ENCODE measurements around the gene OR1J4. TPM values are rescaled to one million over a fixed set of nuclear protein-coding genes. Genes with fewer than 3 reads are reported as not detected.
"Not testable (repeated sequence)": the region's sequence is repeated elsewhere in the genome, so short reads cannot be mapped to it uniquely, and the experiment has no call there.

OR1J4 gene
- total and polyA plus RNA-seq, 4 donors, result not detected

- ATAC-seq (ENCODE audit: low FRiP score) (no peak), DNase-seq (no peak)
- Histone ChIP-seq H3K4me3 (ENCODE audit: low read length in 2 of 2) (no peak overlapping the region), H3K4me1 (ENCODE audit: control insufficient read depth in 1 of 2, insufficient read depth in 2 of 2, low read length in 2 of 2) (no peaks in the 10 kb centered on the region), H3K9me3 (ENCODE audit: control insufficient read depth, low read length) (no peaks in the 10 kb centered on the region), H3K27me3 (ENCODE audit: control insufficient read depth in 1 of 2, insufficient read depth in 2 of 2, low read length in 1 of 2) (no peaks in the 10 kb centered on the region), H3K27ac (ENCODE audit: low read depth in 1 of 2, low read length in 2 of 2) (no peak overlapping the region), H3K36me3 (ENCODE audit: control insufficient read depth in 1 of 2, insufficient read depth in 2 of 2, low read length in 1 of 2) (no peaks in the 10 kb centered on the region)
- intact Hi-C loops (cut with DNase I), result no loop called here
- 51 to 56% methylated on average over 2 of the region's 2 CpGs for WGBS, 2 donors
Observed at GRCh38 chr9:122518226-122518625, 715 bp upstream of the OR1J4 start.

- Histone ChIP-seq H3K4me3 (ENCODE audit: low read length in 2 of 2) (no peak overlapping the region), H3K27me3 (ENCODE audit: control insufficient read depth in 1 of 2, insufficient read depth in 2 of 2, low read length in 1 of 2) (no peaks in the 10 kb centered on the region), H3K36me3 (ENCODE audit: control insufficient read depth in 1 of 2, insufficient read depth in 2 of 2, low read length in 1 of 2) (no peaks in the 10 kb centered on the region), H3K27ac (ENCODE audit: low read depth in 1 of 2, low read length in 2 of 2) (no peak overlapping the region), H3K4me1 (ENCODE audit: control insufficient read depth in 1 of 2, insufficient read depth in 2 of 2, low read length in 2 of 2) (no peaks in the 10 kb centered on the region), H3K9me3 (ENCODE audit: control insufficient read depth, low read length) (no peaks in the 10 kb centered on the region)
- ATAC-seq (ENCODE audit: low FRiP score), result no peak
- WGBS, 2 donors, result 86 to 88% methylated on average over 3 of the region's 3 CpGs
- intact Hi-C loops (cut with DNase I), result no loop called here
- no peak for DNase-seq
Observed at GRCh38 chr9:122519376-122519775, 435 bp downstream of the OR1J4 start.

GRCh38 chr9:122526602-122527001, 7.7 kb downstream of the OR1J4 start:
- ATAC-seq (ENCODE audit: low FRiP score) (no peak), DNase-seq (no peak)
- H3K36me3 ChIP-seq (ENCODE audit: control insufficient read depth in 1 of 2, insufficient read depth in 2 of 2, low read length in 1 of 2), result no peaks in the 10 kb centered on the region
- 78 to 81% methylated on average over 10 of the region's 10 CpGs for WGBS, 2 donors
- H3K9me3 ChIP-seq (ENCODE audit: control insufficient read depth, low read length), result peaks cover 3% of the 10 kb centered on the region
- no peak overlapping the region for H3K27ac ChIP-seq (ENCODE audit: low read depth in 1 of 2, low read length in 2 of 2)
- peaks cover 0 to 1% of the 10 kb centered on the region in 2 donors for H3K27me3 ChIP-seq (ENCODE audit: control insufficient read depth in 1 of 2, insufficient read depth in 2 of 2, low read length in 1 of 2)
- no peaks in the 10 kb centered on the region for H3K4me1 ChIP-seq (ENCODE audit: control insufficient read depth in 1 of 2, insufficient read depth in 2 of 2, low read length in 2 of 2)
- no peak overlapping the region for H3K4me3 ChIP-seq (ENCODE audit: low read length in 2 of 2)
- intact Hi-C loops (cut with DNase I), result no loop called here

- Histone ChIP-seq H3K9me3 (ENCODE audit: control insufficient read depth, low read length) (peaks cover 3% of the 10 kb centered on the region), H3K27me3 (ENCODE audit: control insufficient read depth in 1 of 2, insufficient read depth in 2 of 2, low read length in 1 of 2) (peaks cover 0 to 1% of the 10 kb centered on the region in 2 donors), H3K27ac (ENCODE audit: low read depth in 1 of 2, low read length in 2 of 2) (no peak within 1 kb of the TSS), H3K4me3 (ENCODE audit: low read length in 2 of 2) (no peak within 1 kb of the TSS), H3K36me3 (ENCODE audit: control insufficient read depth in 1 of 2, insufficient read depth in 2 of 2, low read length in 1 of 2) (no peaks in the 10 kb centered on the region), H3K4me1 (ENCODE audit: control insufficient read depth in 1 of 2, insufficient read depth in 2 of 2, low read length in 2 of 2) (no peaks in the 10 kb centered on the region)
- ATAC-seq (ENCODE audit: low FRiP score), result no peak
- no peak for DNase-seq
- WGBS, 2 donors, result 89 to 91% methylated on average over 3 of the region's 3 CpGs
- intact Hi-C loops (cut with DNase I), result no loop called here
Observed at GRCh38 chr9:122527193-122527592, 8.3 kb downstream of the OR1J4 start, which contains the start of gene OR1N1. Gene OR1N1 (minus strand): TSS chr9:122527293. CDS start chr9:122527293, 0 bp downstream.

- intact Hi-C loops (cut with DNase I); H3K4me1 ChIP-seq (ENCODE audit: control insufficient read depth in 1 of 2, insufficient read depth in 2 of 2, low read length in 2 of 2); H3K27me3 ChIP-seq (ENCODE audit: control insufficient read depth in 1 of 2, insufficient read depth in 2 of 2, low read length in 1 of 2); H3K36me3 ChIP-seq (ENCODE audit: control insufficient read depth in 1 of 2, insufficient read depth in 2 of 2, low read length in 1 of 2); DNase-seq; ATAC-seq (ENCODE audit: low FRiP score); H3K9me3 ChIP-seq (ENCODE audit: control insufficient read depth, low read length); H3K4me3 ChIP-seq (ENCODE audit: low read length in 2 of 2); H3K27ac ChIP-seq (ENCODE audit: low read depth in 1 of 2, low read length in 2 of 2): not testable (repeated sequence)
- 45 to 49% methylated on average over 4 of the region's 4 CpGs for WGBS, 2 donors
Observed at GRCh38 chr9:122531157-122531556, 12.2 kb downstream of the OR1J4 start.

GRCh38 chr9:122536134-122536533, 17.2 kb downstream of the OR1J4 start:
- DNase-seq (no peak), ATAC-seq (ENCODE audit: low FRiP score) (no peak)
- H3K4me3 ChIP-seq (ENCODE audit: low read length in 2 of 2), result no peak overlapping the region
- no peak overlapping the region for H3K27ac ChIP-seq (ENCODE audit: low read depth in 1 of 2, low read length in 2 of 2)
- no peaks in the 10 kb centered on the region for H3K36me3 ChIP-seq (ENCODE audit: control insufficient read depth in 1 of 2, insufficient read depth in 2 of 2, low read length in 1 of 2)
- no peaks in the 10 kb centered on the region for H3K9me3 ChIP-seq (ENCODE audit: control insufficient read depth, low read length)
- no peaks in the 10 kb centered on the region for H3K27me3 ChIP-seq (ENCODE audit: control insufficient read depth in 1 of 2, insufficient read depth in 2 of 2, low read length in 1 of 2)
- intact Hi-C loops (cut with DNase I), result no loop called here
- 87 to 92% methylated on average over 1 of the region's 1 CpG for WGBS, 2 donors
- H3K4me1 ChIP-seq (ENCODE audit: control insufficient read depth in 1 of 2, insufficient read depth in 2 of 2, low read length in 2 of 2), result no peaks in the 10 kb centered on the region

GRCh38 chr9:122537066-122537465, 18.1 kb downstream of the OR1J4 start:
- H3K4me1 ChIP-seq (ENCODE audit: control insufficient read depth in 1 of 2, insufficient read depth in 2 of 2, low read length in 2 of 2); H3K27ac ChIP-seq (ENCODE audit: low read depth in 1 of 2, low read length in 2 of 2); H3K9me3 ChIP-seq (ENCODE audit: control insufficient read depth, low read length); H3K4me3 ChIP-seq (ENCODE audit: low read length in 2 of 2); H3K27me3 ChIP-seq (ENCODE audit: control insufficient read depth in 1 of 2, insufficient read depth in 2 of 2, low read length in 1 of 2); DNase-seq; intact Hi-C loops (cut with DNase I); H3K36me3 ChIP-seq (ENCODE audit: control insufficient read depth in 1 of 2, insufficient read depth in 2 of 2, low read length in 1 of 2); ATAC-seq (ENCODE audit: low FRiP score): not testable (repeated sequence)
- WGBS, 2 donors, result 59 to 60% methylated on average over 7 of the region's 7 CpGs

GRCh38 chr9:122538757-122539156, 19.8 kb downstream of the OR1J4 start:
- Histone ChIP-seq H3K27ac (ENCODE audit: low read depth in 1 of 2, low read length in 2 of 2) (no peak overlapping the region), H3K27me3 (ENCODE audit: control insufficient read depth in 1 of 2, insufficient read depth in 2 of 2, low read length in 1 of 2) (no peaks in the 10 kb centered on the region), H3K9me3 (ENCODE audit: control insufficient read depth, low read length) (no peaks in the 10 kb centered on the region), H3K4me3 (ENCODE audit: low read length in 2 of 2) (no peak overlapping the region), H3K4me1 (ENCODE audit: control insufficient read depth in 1 of 2, insufficient read depth in 2 of 2, low read length in 2 of 2) (no peaks in the 10 kb centered on the region), H3K36me3 (ENCODE audit: control insufficient read depth in 1 of 2, insufficient read depth in 2 of 2, low read length in 1 of 2) (no peaks in the 10 kb centered on the region)
- 56 to 63% methylated on average over 2 of the region's 2 CpGs for WGBS, 2 donors
- DNase-seq (no peak), ATAC-seq (ENCODE audit: low FRiP score) (no peak)
- intact Hi-C loops (cut with DNase I), result no loop called here

GRCh38 chr9:122546196-122546595, 27.3 kb downstream of the OR1J4 start:
- Histone ChIP-seq H3K4me1 (ENCODE audit: control insufficient read depth in 1 of 2, insufficient read depth in 2 of 2, low read length in 2 of 2) (no peaks in the 10 kb centered on the region), H3K27ac (ENCODE audit: low read depth in 1 of 2, low read length in 2 of 2) (no peak overlapping the region), H3K36me3 (ENCODE audit: control insufficient read depth in 1 of 2, insufficient read depth in 2 of 2, low read length in 1 of 2) (no peaks in the 10 kb centered on the region), H3K9me3 (ENCODE audit: control insufficient read depth, low read length) (peaks cover 2% of the 10 kb centered on the region), H3K4me3 (ENCODE audit: low read length in 2 of 2) (no peak overlapping the region), H3K27me3 (ENCODE audit: control insufficient read depth in 1 of 2, insufficient read depth in 2 of 2, low read length in 1 of 2) (no peaks in the 10 kb centered on the region)
- WGBS, 2 donors, result 50 to 51% methylated on average over 8 of the region's 8 CpGs
- DNase-seq, result no peak
- no peak for ATAC-seq (ENCODE audit: low FRiP score)
- intact Hi-C loops (cut with DNase I), result no loop called here
